ENCODE data around the gene NKRF.

DNA sequence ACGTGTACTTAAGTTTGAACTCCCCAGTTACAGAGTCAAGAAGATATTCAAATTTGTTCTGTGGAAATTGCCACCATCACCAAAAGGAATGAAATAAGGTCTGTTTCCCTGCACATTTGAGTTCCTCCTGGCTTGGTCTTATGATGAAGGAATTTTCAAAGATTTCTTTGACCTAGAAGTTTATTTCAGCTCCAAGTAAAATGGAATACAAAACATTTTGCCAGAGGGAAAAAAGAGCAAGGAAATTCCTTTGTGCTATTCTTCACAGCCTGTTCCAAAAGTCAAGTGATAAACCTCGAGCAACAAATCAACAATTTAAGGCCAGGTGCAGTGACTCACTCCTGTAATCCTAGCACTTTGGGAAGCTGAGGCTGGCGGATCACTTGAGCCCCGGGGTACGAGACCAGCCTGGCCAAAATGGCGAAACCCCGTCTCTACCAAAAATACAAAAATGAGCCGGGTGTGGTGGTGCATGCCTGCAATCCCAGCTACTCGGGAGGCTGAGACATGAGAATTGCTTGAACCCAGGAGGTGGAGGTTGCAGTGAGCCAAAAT, 3.4 kb downstream of the NKRF start:
- TF ChIP-seq POLR2AphosphoS5 (IDR thresholded peaks at IDR 0.05; ENCODE audit: low read depth, low read length) (no peak), GABPA (IDR thresholded peaks at IDR 0.05; ENCODE audit: low read depth) (no peak), TEAD4 (IDR thresholded peaks at IDR 0.05; ENCODE audit: borderline replicate concordance, insufficient read depth) (no peak), YY1 (IDR thresholded peaks at IDR 0.05; ENCODE audit: low read depth) (no peak), NFIC (IDR thresholded peaks at IDR 0.05; ENCODE audit: borderline replicate concordance) (no peak), TAF1 (IDR thresholded peaks at IDR 0.05; ENCODE audit: borderline replicate concordance, low read depth, low read length) (no peak), SIN3A (IDR thresholded peaks at IDR 0.05; ENCODE audit: borderline replicate concordance, low read depth, low read length) (no peak), MEF2A (IDR thresholded peaks at IDR 0.05; ENCODE audit: borderline replicate concordance, low read depth) (no peak), EZH2phosphoT487 (IDR thresholded peaks at IDR 0.05; ENCODE audit: borderline replicate concordance, low read depth) (no peak), REST (IDR thresholded peaks at IDR 0.05; ENCODE audit: low read depth, low read length) (no peak)
- TF ChIP-seq, protein P1, sequence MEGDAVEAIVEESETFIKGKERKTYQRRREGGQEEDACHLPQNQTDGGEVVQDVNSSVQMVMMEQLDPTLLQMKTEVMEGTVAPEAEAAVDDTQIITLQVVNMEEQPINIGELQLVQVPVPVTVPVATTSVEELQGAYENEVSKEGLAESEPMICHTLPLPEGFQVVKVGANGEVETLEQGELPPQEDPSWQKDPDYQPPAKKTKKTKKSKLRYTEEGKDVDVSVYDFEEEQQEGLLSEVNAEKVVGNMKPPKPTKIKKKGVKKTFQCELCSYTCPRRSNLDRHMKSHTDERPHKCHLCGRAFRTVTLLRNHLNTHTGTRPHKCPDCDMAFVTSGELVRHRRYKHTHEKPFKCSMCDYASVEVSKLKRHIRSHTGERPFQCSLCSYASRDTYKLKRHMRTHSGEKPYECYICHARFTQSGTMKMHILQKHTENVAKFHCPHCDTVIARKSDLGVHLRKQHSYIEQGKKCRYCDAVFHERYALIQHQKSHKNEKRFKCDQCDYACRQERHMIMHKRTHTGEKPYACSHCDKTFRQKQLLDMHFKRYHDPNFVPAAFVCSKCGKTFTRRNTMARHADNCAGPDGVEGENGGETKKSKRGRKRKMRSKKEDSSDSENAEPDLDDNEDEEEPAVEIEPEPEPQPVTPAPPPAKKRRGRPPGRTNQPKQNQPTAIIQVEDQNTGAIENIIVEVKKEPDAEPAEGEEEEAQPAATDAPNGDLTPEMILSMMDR (IDR thresholded peaks at IDR 0.05) = no peak

Measured in SK-N-SH (cell line).